ENCODE results near the gene FREM1. TPM values are rescaled to one million over a fixed set of nuclear protein-coding genes. Genes with fewer than 3 reads are reported as not detected.

Gene FREM1
- total RNA-seq, 4 donors from 2014 or later: 2.2 to 12.7 (median 5.7) TPM

DNA sequence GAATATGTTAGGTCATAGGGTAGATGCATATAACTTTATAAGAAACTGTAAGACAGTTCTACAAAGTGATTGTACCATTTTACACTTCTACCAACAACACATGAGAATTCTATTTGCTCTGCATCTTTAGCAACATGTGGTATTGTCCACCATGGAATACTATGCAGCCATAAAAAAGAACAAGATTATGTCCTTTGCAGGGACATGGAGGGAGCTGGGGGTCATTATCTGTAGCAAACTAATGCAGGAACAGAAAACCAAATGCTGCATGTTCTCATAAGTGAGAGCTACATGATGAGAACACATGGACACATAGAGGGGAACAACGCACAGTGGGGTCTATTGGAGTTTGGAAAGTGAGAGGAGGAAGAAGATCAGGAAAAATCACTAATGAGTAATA is 165.5 kb downstream of the FREM1 start:
- Histone ChIP-seq H3K9me3 (no peaks in the 10 kb centered on the region), H3K4me1 (no peaks in the 10 kb centered on the region), H3K27me3 (no peaks in the 10 kb centered on the region), H3K27ac (no peak overlapping the region), H3K4me3 (no peak overlapping the region), H3K36me3 (no peaks in the 10 kb centered on the region)
- intact Hi-C loops (cut with DNase I; ENCODE audit: low total_unique reads): no loop called here
- 89 to 100% methylated on average over 1 of the region's 1 CpG for WGBS, 2 donors (ENCODE audit: low coverage in 1 of 2)
- in situ Hi-C loops (cut with MboI; ENCODE audit: low pct_ligation_motif_present in 1 of 4, low pct_unique_long_range_greater_than_20kb in 1 of 4, low sequenced_read_pairs in 3 of 4): no loop called here
- no peak for TF ChIP-seq EP300 (IDR thresholded peaks at IDR 0.05; ENCODE audit: low read depth)
- TF ChIP-seq, protein P1, sequence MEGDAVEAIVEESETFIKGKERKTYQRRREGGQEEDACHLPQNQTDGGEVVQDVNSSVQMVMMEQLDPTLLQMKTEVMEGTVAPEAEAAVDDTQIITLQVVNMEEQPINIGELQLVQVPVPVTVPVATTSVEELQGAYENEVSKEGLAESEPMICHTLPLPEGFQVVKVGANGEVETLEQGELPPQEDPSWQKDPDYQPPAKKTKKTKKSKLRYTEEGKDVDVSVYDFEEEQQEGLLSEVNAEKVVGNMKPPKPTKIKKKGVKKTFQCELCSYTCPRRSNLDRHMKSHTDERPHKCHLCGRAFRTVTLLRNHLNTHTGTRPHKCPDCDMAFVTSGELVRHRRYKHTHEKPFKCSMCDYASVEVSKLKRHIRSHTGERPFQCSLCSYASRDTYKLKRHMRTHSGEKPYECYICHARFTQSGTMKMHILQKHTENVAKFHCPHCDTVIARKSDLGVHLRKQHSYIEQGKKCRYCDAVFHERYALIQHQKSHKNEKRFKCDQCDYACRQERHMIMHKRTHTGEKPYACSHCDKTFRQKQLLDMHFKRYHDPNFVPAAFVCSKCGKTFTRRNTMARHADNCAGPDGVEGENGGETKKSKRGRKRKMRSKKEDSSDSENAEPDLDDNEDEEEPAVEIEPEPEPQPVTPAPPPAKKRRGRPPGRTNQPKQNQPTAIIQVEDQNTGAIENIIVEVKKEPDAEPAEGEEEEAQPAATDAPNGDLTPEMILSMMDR (IDR thresholded peaks at IDR 0.05): no peak
- no peak for TF ChIP-seq POLR2AphosphoS5 (IDR thresholded peaks at IDR 0.05)
- TF ChIP-seq POLR2A (IDR thresholded peaks at IDR 0.05): no peak
- no peak for DNase-seq

DNA sequence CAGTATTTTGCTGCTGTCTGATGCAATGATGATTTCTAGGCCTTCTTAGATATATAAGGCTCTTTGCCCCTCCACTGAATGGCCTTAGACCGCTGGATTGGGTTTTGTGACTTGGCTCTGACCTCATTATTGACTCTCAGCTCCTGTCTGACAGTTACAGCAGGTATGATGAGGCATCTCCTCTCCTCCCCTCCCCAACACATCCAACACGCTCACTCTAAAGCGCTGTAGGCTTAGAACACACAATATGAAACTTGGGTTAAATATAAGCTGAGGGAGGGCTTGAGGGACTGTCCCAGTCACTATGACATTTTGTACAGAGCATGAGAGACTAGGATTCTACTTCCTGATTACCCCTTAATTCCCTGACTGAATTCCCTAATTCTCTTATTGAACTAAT is 168.9 kb downstream of the FREM1 start:
- Histone ChIP-seq H3K9me3 (no peaks in the 10 kb centered on the region), H3K4me1 (no peaks in the 10 kb centered on the region), H3K36me3 (no peaks in the 10 kb centered on the region), H3K27me3 (no peaks in the 10 kb centered on the region), H3K4me3 (no peak overlapping the region), H3K27ac (no peak overlapping the region)
- in situ Hi-C loops (cut with MboI; ENCODE audit: low pct_ligation_motif_present in 1 of 4, low pct_unique_long_range_greater_than_20kb in 1 of 4, low sequenced_read_pairs in 3 of 4): no loop called here
- intact Hi-C loops (cut with DNase I; ENCODE audit: low total_unique reads): no loop called here
- WGBS, 2 donors (ENCODE audit: low coverage in 1 of 2): 86 to 95% methylated on average over 1 to 3 of the region's 3 CpGs
- no peak for DNase-seq
- TF ChIP-seq, protein P1 (IDR thresholded peaks at IDR 0.05): no peak

DNA sequence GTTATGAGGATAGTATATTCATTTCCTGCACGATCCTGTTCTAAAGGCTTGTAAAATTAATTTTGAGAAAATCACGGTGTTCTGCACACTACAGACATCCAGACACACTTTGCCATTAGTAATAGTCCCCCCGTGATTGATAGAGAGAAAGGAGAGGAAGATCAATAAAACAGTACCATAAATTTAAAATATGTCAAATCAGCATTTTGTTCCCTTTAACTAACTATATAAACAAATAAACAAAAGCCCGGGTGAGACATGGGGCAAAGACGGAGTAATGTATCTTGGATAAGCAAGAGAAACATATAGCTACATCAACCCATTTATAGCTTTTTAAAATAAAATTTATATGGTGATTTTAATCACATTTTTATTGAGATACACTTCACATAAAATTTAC is 177.1 kb downstream of the FREM1 start:
- no peak overlapping the region for H3K27ac ChIP-seq
- H3K9me3 ChIP-seq: no peaks in the 10 kb centered on the region
- H3K27me3 ChIP-seq: no peaks in the 10 kb centered on the region
- H3K36me3 ChIP-seq: no peaks in the 10 kb centered on the region
- DNase-seq: no peak
- intact Hi-C loops (cut with DNase I; ENCODE audit: low total_unique reads) (no loop called here), in situ Hi-C loops (cut with MboI; ENCODE audit: low pct_ligation_motif_present in 1 of 4, low pct_unique_long_range_greater_than_20kb in 1 of 4, low sequenced_read_pairs in 3 of 4) (no loop called here)
- no peaks in the 10 kb centered on the region for H3K4me1 ChIP-seq
- TF ChIP-seq POLR2A (IDR thresholded peaks at IDR 0.05) (no peak), POLR2AphosphoS5 (IDR thresholded peaks at IDR 0.05) (no peak), EP300 (IDR thresholded peaks at IDR 0.05; ENCODE audit: low read depth) (no peak)
- TF ChIP-seq, protein P1 (IDR thresholded peaks at IDR 0.05): no peak
- H3K4me3 ChIP-seq: no peak overlapping the region
- 77 to 87% methylated on average over 5 of the region's 5 CpGs for WGBS, 2 donors (ENCODE audit: low coverage in 1 of 2)

- no peaks in the 10 kb centered on the region for H3K4me1 ChIP-seq
- no peak overlapping the region for H3K27ac ChIP-seq
- no peak for DNase-seq
- no peaks in the 10 kb centered on the region for H3K27me3 ChIP-seq
- in situ Hi-C loops (cut with MboI; ENCODE audit: low pct_ligation_motif_present in 1 of 4, low pct_unique_long_range_greater_than_20kb in 1 of 4, low sequenced_read_pairs in 3 of 4) (no loop called here), intact Hi-C loops (cut with DNase I; ENCODE audit: low total_unique reads) (no loop called here)
- H3K4me3 ChIP-seq: no peak overlapping the region
- 95 to 100% methylated on average over 1 of the region's 1 CpG for WGBS, 2 donors (ENCODE audit: low coverage in 1 of 2)
- no peaks in the 10 kb centered on the region for H3K36me3 ChIP-seq
- no peaks in the 10 kb centered on the region for H3K9me3 ChIP-seq
- TF ChIP-seq, protein P1 (IDR thresholded peaks at IDR 0.05): no peak
- TF ChIP-seq POLR2AphosphoS5 (IDR thresholded peaks at IDR 0.05) (no peak), EP300 (IDR thresholded peaks at IDR 0.05; ENCODE audit: low read depth) (no peak), POLR2A (IDR thresholded peaks at IDR 0.05) (no peak)
Observed at GRCh38 chr9:14731294-14731981, 178.8 kb downstream of the FREM1 start.
